Smooth muscle cell (in vitro differentiated cells): ENCODE measurements around the gene SLC51B. TPM values are rescaled to one million over a fixed set of nuclear protein-coding genes. Genes with fewer than 3 reads are reported as not detected.

Experiments
- DNase-seq: peaks from one replicate; lab custom pipeline; 2025; ENCODE audit not compliant: unreplicated experiment; lab: John Stamatoyannopoulos, UW
- H2AFZ ChIP-seq: fragments of 200-600 bp; sonication (generic); 2 replicates; pipeline ENCODE4 v1.6.0; 2016; ENCODE audit warnings: antibody characterized with exemption, low read depth, mild to moderate bottlenecking
- H3F3A ChIP-seq: fragments of 200-600 bp; sonication (generic); 2 replicates; pipeline ENCODE4 v1.6.0; 2017; ENCODE audit warnings: antibody characterized with exemption, low read depth
- H3K27ac ChIP-seq: fragments of 200-600 bp; sonication (generic); 2 replicates; pipeline ENCODE4 v1.5.1; 2016; ENCODE audit warnings: low read depth, mild to moderate bottlenecking
- H3K27me3 ChIP-seq: fragments of 200-600 bp; sonication (generic); 2 replicates; pipeline ENCODE4 v1.6.1; 2016; ENCODE audit warnings: low read depth, mild to moderate bottlenecking
- H3K36me3 ChIP-seq: fragments of 200-600 bp; sonication (generic); 2 replicates; pipeline ENCODE4 v1.5.1; 2016; ENCODE audit warnings: low read depth
- H3K4me1 ChIP-seq: fragments of 200-600 bp; sonication (generic); 2 replicates; pipeline ENCODE4 v1.5.1; 2016; ENCODE audit warnings: low read depth
- H3K4me2 ChIP-seq: fragments of 200-600 bp; sonication (generic); 2 replicates; pipeline ENCODE4 v1.6.0; 2016; ENCODE audit warnings: mild to moderate bottlenecking
- H3K4me3 ChIP-seq: fragments of 200-600 bp; sonication (generic); 2 replicates; pipeline ENCODE4 v1.5.1; 2016; ENCODE audit warnings: mild to moderate bottlenecking
- H3K79me2 ChIP-seq: fragments of 200-600 bp; sonication (generic); 2 replicates; pipeline ENCODE4 v1.6.0; 2016; ENCODE audit warnings: low read depth, mild to moderate bottlenecking
- H3K9ac ChIP-seq: fragments of 200-600 bp; sonication (generic); 2 replicates; pipeline ENCODE4 v1.6.0; 2016; ENCODE audit warnings: low read depth
- H3K9me3 ChIP-seq: fragments of 200-600 bp; sonication (generic); replicated peaks from 2 replicates; pipeline ENCODE4 v1.5.1; 2016; ENCODE audit warnings: low read depth
- H4K20me1 ChIP-seq: fragments of 200-600 bp; sonication (generic); 2 replicates; pipeline ENCODE4 v1.6.0; 2016; ENCODE audit warnings: low read depth
- CTCF ChIP-seq: fragments of 200-600 bp; sonication (generic); IDR thresholded peaks from 2 replicates; pipeline ENCODE4 v1.5.1; 2017; ENCODE audit warnings: borderline replicate concordance, mild to moderate bottlenecking, antibody characterized with exemption; ENCODE audit not compliant: insufficient read depth, poor library complexity, severe bottlenecking
- WGBS: methylation state at CpG from one replicate; pipeline ENCODE4 v1.1.7; 2016; ENCODE audit warnings: low lambda C conversion rate; 5-methylcytosine and 5-hydroxymethylcytosine counted together
- polyA plus RNA-seq: library from polyadenylated mRNA; unstranded; fragments of >200 nt; fragmentation: Nextera tagmentation; extraction: Ambion mirVana; gene quantifications from 2 replicates; pipeline ENCODE4 v1.2.1, GENCODE V29; 2016
- total RNA-seq: library from RNA; depleted of rRNA; stranded (reverse); fragments of >200 nt; gene quantifications from 2 replicates; pipeline ENCODE4 v1.2.3, GENCODE V29; 2014

Gene SLC51B
- total and polyA plus RNA-seq, 2 experiments from 2014 or later, result not detected

- no peaks in the 10 kb centered on the region for H3K9me3 ChIP-seq
- no peak overlapping the region for H3K27ac ChIP-seq
- no peak overlapping the region for H3K9ac ChIP-seq
- no peaks in the 10 kb centered on the region for H3K79me2 ChIP-seq
- H3K36me3 ChIP-seq, result no peaks in the 10 kb centered on the region
- TF ChIP-seq CTCF, result no peak
- DNase-seq, result no peak
- WGBS, result 75% methylated on average over 6 of the region's 6 CpGs
- no peak overlapping the region for H2AFZ ChIP-seq
- peaks cover 38% of the 10 kb centered on the region for H3K4me1 ChIP-seq
- no peak overlapping the region for H3K4me2 ChIP-seq
- H4K20me1 ChIP-seq, result no peaks in the 10 kb centered on the region
- no peaks in the 10 kb centered on the region for H3F3A ChIP-seq
- no peak overlapping the region for H3K4me3 ChIP-seq
- no peaks in the 10 kb centered on the region for H3K27me3 ChIP-seq
Measured at GRCh38 chr15:65086680-65087111, 41.5 kb downstream of the SLC51B start.

GRCh38 chr15:65087411-65087810 is 42.2 kb downstream of the SLC51B start:
- H3K79me2 ChIP-seq, result no peaks in the 10 kb centered on the region
- H3K27me3 ChIP-seq, result no peaks in the 10 kb centered on the region
- no peaks in the 10 kb centered on the region for H3F3A ChIP-seq
- no peak overlapping the region for H3K27ac ChIP-seq
- H3K9ac ChIP-seq, result no peak overlapping the region
- WGBS, result 97% methylated on average over 3 of the region's 3 CpGs
- no peak for TF ChIP-seq CTCF
- no peaks in the 10 kb centered on the region for H3K36me3 ChIP-seq
- H3K9me3 ChIP-seq, result no peaks in the 10 kb centered on the region
- no peak overlapping the region for H3K4me2 ChIP-seq
- no peak for DNase-seq
- peaks cover 32% of the 10 kb centered on the region for H3K4me1 ChIP-seq
- no peak overlapping the region for H2AFZ ChIP-seq
- H3K4me3 ChIP-seq, result no peak overlapping the region
- H4K20me1 ChIP-seq, result no peaks in the 10 kb centered on the region

- WGBS, result 88% methylated on average over 13 of the region's 13 CpGs
- H3F3A ChIP-seq, result no peaks in the 10 kb centered on the region
- no peaks in the 10 kb centered on the region for H3K9me3 ChIP-seq
- H3K4me3 ChIP-seq, result no peak overlapping the region
- H2AFZ ChIP-seq, result no peak overlapping the region
- no peak overlapping the region for H3K9ac ChIP-seq
- H3K4me1 ChIP-seq, result peaks cover 25% of the 10 kb centered on the region
- no peaks in the 10 kb centered on the region for H4K20me1 ChIP-seq
- H3K27me3 ChIP-seq, result no peaks in the 10 kb centered on the region
- H3K36me3 ChIP-seq, result no peaks in the 10 kb centered on the region
- no peak overlapping the region for H3K4me2 ChIP-seq
- no peaks in the 10 kb centered on the region for H3K79me2 ChIP-seq
- H3K27ac ChIP-seq, result no peak overlapping the region
- no peak for TF ChIP-seq CTCF
- DNase-seq, result no peak
Measured at GRCh38 chr15:65087873-65088642, 42.9 kb downstream of the SLC51B start.

GRCh38 chr15:65088643-65089021 is 43.4 kb downstream of the SLC51B start:
- H3K36me3 ChIP-seq, result no peaks in the 10 kb centered on the region
- no peak overlapping the region for H3K9ac ChIP-seq
- no peak overlapping the region for H3K4me3 ChIP-seq
- H3K4me1 ChIP-seq, result peaks cover 19% of the 10 kb centered on the region
- no peaks in the 10 kb centered on the region for H3K27me3 ChIP-seq
- H4K20me1 ChIP-seq, result no peaks in the 10 kb centered on the region
- H3K27ac ChIP-seq, result no peak overlapping the region
- WGBS, result 83% methylated on average over 6 of the region's 6 CpGs
- no peak for DNase-seq
- H3K4me2 ChIP-seq, result no peak overlapping the region
- no peaks in the 10 kb centered on the region for H3F3A ChIP-seq
- H3K9me3 ChIP-seq, result no peaks in the 10 kb centered on the region
- H2AFZ ChIP-seq, result no peak overlapping the region
- no peak for TF ChIP-seq CTCF
- no peaks in the 10 kb centered on the region for H3K79me2 ChIP-seq
